ENCODE measurements around the gene MTG2. TPM values are rescaled to one million over a fixed set of nuclear protein-coding genes. Genes with fewer than 3 reads are reported as not detected.

Gene MTG2
- total and polyA plus RNA-seq, 2 of the 13 experiments (the other 11 are each of a cell fraction or from before 2014, with no cell fraction given): 20.4 to 37.8 TPM

DNA sequence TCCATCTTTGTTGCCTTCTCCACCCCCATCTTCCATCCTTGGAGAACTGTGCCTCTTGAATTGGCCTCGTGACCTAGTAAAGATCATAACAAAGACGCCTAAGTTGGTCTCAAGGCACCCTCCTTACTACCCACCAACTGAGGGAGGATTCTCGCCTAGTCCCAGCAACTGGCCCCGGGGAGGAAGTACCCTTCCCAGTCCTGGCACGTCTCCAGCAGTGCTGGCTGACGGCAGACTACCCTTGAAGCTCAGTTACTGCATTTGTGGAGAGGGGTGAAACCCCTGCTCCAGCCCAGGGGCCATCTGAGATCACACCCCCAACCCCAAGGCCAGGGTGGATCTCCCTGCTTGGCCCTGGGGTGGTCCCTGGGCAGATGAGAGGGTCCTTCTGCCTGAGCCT is 53.4 kb downstream of the MTG2 start:
- Histone ChIP-seq H3K27me3 (ENCODE audit: control insufficient read depth in 1 of 2, insufficient read depth in 2 of 2, low read length in 2 of 2) (peaks cover 5 to 22% of the 10 kb centered on the region in 2 experiments; a peak in 3 of 5 replicates), H3K27ac (ENCODE audit: extremely low read length, insufficient read depth, low read length) (no peak overlapping the region), H3K4me3 (replicated peaks in 1 of 3; ENCODE audit: insufficient read depth in 1 of 3, low read depth in 2 of 3, low read length in 3 of 3) (no peak overlapping the region), H3K9me3 (ENCODE audit: low read length) (no peaks in the 10 kb centered on the region), H3K9ac (ENCODE audit: insufficient read depth, low read depth, low read length) (no peak overlapping the region), H3K4me2 (ENCODE audit: low read depth, low read length) (no peak overlapping the region), H4K20me1 (ENCODE audit: insufficient read depth, low read length) (peaks cover 22% of the 10 kb centered on the region), H3K79me2 (ENCODE audit: insufficient read depth, low read length) (peaks cover 24% of the 10 kb centered on the region), H3K4me1 (ENCODE audit: insufficient read depth, low read length) (peaks cover 36% of the 10 kb centered on the region), H2AFZ (ENCODE audit: low read length) (no peak overlapping the region), H3K36me3 (replicated peaks in 1 of 2; ENCODE audit: control insufficient read depth in 1 of 2, insufficient read depth in 2 of 2, low read length in 2 of 2) (peaks cover 0 to 8% of the 10 kb centered on the region in 2 experiments; a peak in 3 of 5 replicates)
- 13% methylated on average over 6 of the region's 6 CpGs for WGBS (ENCODE audit: low lambda C conversion rate)
- no peak for FAIRE-seq
- in situ Hi-C loops (cut with HindIII; ENCODE audit: extremely low pct_ligation_motif_present, low pct_unique_long_range_greater_than_20kb): no loop called here
- no peak for DNase-seq (ENCODE audit: low spot score)
- ChIA-PET CTCF (ENCODE audit: low intra/inter-chr PET ratio, low total read pairs) (no interaction called here), POLR2A (no interaction called here)
- no peak for ATAC-seq
- intact Hi-C loops (cut with micrococcal nuclease; ENCODE audit: unreplicated experiment): loop anchor here (5.0 kb wide), 1 partner anchor 141 kb away; no protein-coding TSS in a partner anchor
- TF ChIP-seq ZNF709 (CRISPR knock-in tag; IDR thresholded peaks at IDR 0.05) (0 out of 2 replicates have a peak, but pooled peaks have one; percentile 4), ZNF441 (CRISPR knock-in tag; IDR thresholded peaks at IDR 0.05; ENCODE audit: borderline replicate concordance) (no peak), TOPORS (CRISPR knock-in tag; IDR thresholded peaks at IDR 0.05) (0 out of 2 replicates have a peak, but pooled peaks have one; percentile 8), ZNF879 (CRISPR knock-in tag; IDR thresholded peaks at IDR 0.05) (no peak), ARNT2 (CRISPR knock-in tag; IDR thresholded peaks at IDR 0.05; ENCODE audit: low read depth) (no peak)
- TF ChIP-seq, protein P1, sequence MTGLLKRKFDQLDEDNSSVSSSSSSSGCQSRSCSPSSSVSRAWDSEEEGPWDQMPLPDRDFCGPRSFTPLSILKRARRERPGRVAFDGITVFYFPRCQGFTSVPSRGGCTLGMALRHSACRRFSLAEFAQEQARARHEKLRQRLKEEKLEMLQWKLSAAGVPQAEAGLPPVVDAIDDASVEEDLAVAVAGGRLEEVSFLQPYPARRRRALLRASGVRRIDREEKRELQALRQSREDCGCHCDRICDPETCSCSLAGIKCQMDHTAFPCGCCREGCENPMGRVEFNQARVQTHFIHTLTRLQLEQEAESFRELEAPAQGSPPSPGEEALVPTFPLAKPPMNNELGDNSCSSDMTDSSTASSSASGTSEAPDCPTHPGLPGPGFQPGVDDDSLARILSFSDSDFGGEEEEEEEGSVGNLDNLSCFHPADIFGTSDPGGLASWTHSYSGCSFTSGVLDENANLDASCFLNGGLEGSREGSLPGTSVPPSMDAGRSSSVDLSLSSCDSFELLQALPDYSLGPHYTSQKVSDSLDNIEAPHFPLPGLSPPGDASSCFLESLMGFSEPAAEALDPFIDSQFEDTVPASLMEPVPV (CRISPR knock-in tag; IDR thresholded peaks at IDR 0.05): no peak
- BruUV-seq (replicated peaks): no TSS peak

Data from HepG2 (cell line).